PC-9 (cell line): ENCODE measurements around the gene TAPBPL. TPM values are rescaled to one million over a fixed set of nuclear protein-coding genes. Genes with fewer than 3 reads are reported as not detected.

Experiments used
- BruUV-seq: library from RNA; stranded (reverse); fragments of 400-500 nt; replicated peaks from 2 replicates; lab custom pipeline; 2021; lab: Mats Ljungman, UMichigan
- CTCF ChIA-PET: fragments of 300-600 bp; sonication (Branson Sonifier 250); formaldehyde crosslinking; loops from one replicate; lab custom pipeline; 2022; ENCODE audit warnings: antibody characterized with exemption; lab: Charles Lee
- POLR2A ChIA-PET: fragments of 300-600 bp; sonication (Branson Sonifier 250); formaldehyde crosslinking; loops from one replicate; lab custom pipeline; 2022; ENCODE audit warnings: antibody characterized with exemption; ENCODE audit not compliant: unreplicated experiment; lab: Charles Lee
- DNase-seq, 2 experiments: peaks; one replicate each; pipeline versions ENCODE4 v3.0.0 to v3.0.0-alpha.2; 2015 to 2022; ENCODE audit warnings: mixed read lengths in 1 of 2
- H2AFZ ChIP-seq: fragments of 200-600 bp; sonication (generic); 2 replicates; pipeline ENCODE4 v1.8.1; 2017; ENCODE audit warnings: antibody characterized with exemption
- H3F3A ChIP-seq: fragments of 200-600 bp; sonication (generic); 2 replicates; pipeline ENCODE4 v1.8.1; 2017; ENCODE audit warnings: antibody characterized with exemption, mild to moderate bottlenecking, low read depth; ENCODE audit not compliant: insufficient read depth
- H3K27ac ChIP-seq: fragments of 200-600 bp; sonication (generic); 2 replicates; pipeline ENCODE4 v1.6.1; 2016; ENCODE audit warnings: mixed run types
- H3K27me3 ChIP-seq: fragments of 200-600 bp; sonication (generic); 2 replicates; pipeline ENCODE4 v1.6.1; 2016; ENCODE audit warnings: low read depth, mixed run types; ENCODE audit not compliant: insufficient read depth
- H3K36me3 ChIP-seq: fragments of 200-600 bp; sonication (generic); 2 replicates; pipeline ENCODE4 v1.6.1; 2016; ENCODE audit warnings: low read depth, mixed run types
- H3K4me1 ChIP-seq: fragments of 200-600 bp; sonication (generic); replicated peaks from 2 replicates; pipeline ENCODE4 v1.6.1; 2016; ENCODE audit warnings: mixed run types; ENCODE audit not compliant: insufficient read depth
- H3K4me2 ChIP-seq: fragments of 200-600 bp; sonication (generic); 2 replicates; pipeline ENCODE4 v1.6.1; 2017; ENCODE audit warnings: mixed run types
- H3K4me3 ChIP-seq: fragments of 200-600 bp; sonication (generic); 2 replicates; pipeline ENCODE4 v1.6.1; 2016; ENCODE audit warnings: mixed run types
- H3K79me2 ChIP-seq: fragments of 200-600 bp; sonication (generic); 2 replicates; pipeline ENCODE4 v1.6.1; 2017; ENCODE audit warnings: low read depth, mixed run types
- H3K9me2 ChIP-seq: fragments of 200-600 bp; sonication (generic); 2 replicates; pipeline ENCODE4 v1.8.1; 2017; ENCODE audit warnings: mild to moderate bottlenecking; ENCODE audit not compliant: insufficient read depth
- H3K9me3 ChIP-seq: fragments of 200-600 bp; sonication (generic); 2 replicates; pipeline ENCODE4 v1.8.1; 2016; ENCODE audit warnings: low read depth; ENCODE audit not compliant: insufficient read depth
- H4K20me1 ChIP-seq: fragments of 200-600 bp; sonication (generic); 2 replicates; pipeline ENCODE4 v1.8.1; 2017; ENCODE audit not compliant: insufficient read depth
- CTCF ChIP-seq: fragments of 200-600 bp; sonication (generic); conservative IDR thresholded peaks from 2 replicates; pipeline ENCODE4 v1.6.1; 2017; ENCODE audit warnings: mixed run types, antibody characterized with exemption, mild to moderate bottlenecking, moderate library complexity
- EZH2 ChIP-seq: fragments of 200-600 bp; sonication (generic); IDR thresholded peaks from 2 replicates; pipeline ENCODE4 v1.8.0; 2017; ENCODE audit warnings: antibody characterized with exemption, low read depth
- intact Hi-C: fragments of 100-400 bp; cut with micrococcal nuclease; formaldehyde crosslinking; loops from one replicate; pipeline ENCODE4 v1.10.0; 2022; ENCODE audit not compliant: unreplicated experiment
- total RNA-seq: library from RNA; stranded (reverse); gene quantifications from 2 replicates; pipeline ENCODE4 v1.2.3, GENCODE V29; 2021

The TAPBPL gene
- total RNA-seq, 1 experiment from 2014 or later, result 26.0 TPM

DNA sequence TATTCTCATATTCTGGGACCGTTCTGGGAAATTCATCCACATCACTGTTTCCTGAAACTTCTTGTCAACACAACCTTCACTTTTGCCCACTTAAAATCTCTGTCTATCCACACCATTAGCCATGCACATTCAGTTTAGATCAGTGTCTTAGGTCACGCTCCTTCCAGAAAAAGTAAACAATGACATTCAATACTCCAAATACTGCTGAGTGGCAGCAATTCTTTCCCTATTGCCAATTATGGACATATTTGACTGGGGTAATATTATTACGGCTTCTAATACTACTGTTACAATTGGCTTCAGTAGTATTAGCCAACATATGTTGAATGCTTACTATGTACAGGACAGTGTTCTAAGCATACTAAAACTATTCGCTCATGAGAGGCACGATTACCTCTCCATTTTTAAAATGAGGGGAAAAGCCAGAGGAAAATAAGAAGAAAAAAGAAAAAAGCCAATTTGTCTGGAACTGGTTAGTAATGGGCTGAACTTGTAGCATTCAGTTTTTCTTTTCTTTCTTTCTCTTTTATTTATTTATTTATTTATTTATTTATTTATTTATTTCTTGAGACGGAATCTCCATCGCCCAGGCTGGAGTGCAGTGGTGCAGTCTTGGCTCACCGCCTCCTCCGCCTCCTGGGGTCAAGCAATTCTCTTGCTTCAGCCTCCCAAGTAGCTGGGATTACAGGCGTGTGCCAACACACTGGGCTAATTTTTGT, 44.4 kb upstream of the TAPBPL start:
- Histone ChIP-seq H3K4me1 (no peaks in the 10 kb centered on the region), H3K27me3 (no peaks in the 10 kb centered on the region), H2AFZ (no peak overlapping the region), H3K27ac (no peak overlapping the region), H3K9me2 (no peaks in the 10 kb centered on the region), H3K36me3 (0 out of 2 replicates have a peak, but pooled peaks cover 4% of the 10 kb centered on the region), H3K4me2 (no peak overlapping the region), H3F3A (peaks cover 12% of the 10 kb centered on the region; the same call in 1 of the 2 replicates), H3K4me3 (no peak overlapping the region), H3K79me2 (no peaks in the 10 kb centered on the region), H4K20me1 (no peaks in the 10 kb centered on the region), H3K9me3 (peaks cover 9% of the 10 kb centered on the region; the same call in 1 of the 2 replicates)
- ChIA-PET POLR2A (no interaction called here), CTCF (no interaction called here)
- DNase-seq, result no peak
- BruUV-seq, result no TSS peak
- intact Hi-C loops, result no loop called here
- TF ChIP-seq EZH2, result no peak
- no peak for TF ChIP-seq CTCF

DNA sequence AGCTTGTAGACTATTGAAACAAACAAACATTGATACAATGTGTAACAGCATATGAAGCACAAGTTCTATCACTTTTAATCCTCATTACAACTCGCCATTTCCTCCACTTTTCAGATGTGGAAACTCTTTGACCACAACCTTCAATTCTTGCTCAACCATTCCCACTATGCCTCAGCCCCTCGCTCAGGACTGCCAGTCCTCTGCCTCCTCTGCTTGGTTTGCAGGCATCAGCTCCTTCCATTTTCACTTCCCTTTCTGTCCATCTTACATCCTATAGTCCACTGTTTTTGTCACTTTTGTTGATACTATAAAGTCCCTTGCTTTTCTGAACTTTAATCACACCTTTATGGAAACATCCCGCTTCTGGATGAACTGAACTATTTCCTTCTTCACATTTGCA, 35.2 kb upstream of the TAPBPL start:
- POLR2A ChIA-PET, result no interaction called here
- TF ChIP-seq CTCF (no peak), EZH2 (no peak)
- Histone ChIP-seq H3K36me3 (no peaks in the 10 kb centered on the region), H3K27ac (no peak overlapping the region), H3K27me3 (no peaks in the 10 kb centered on the region), H3K9me3 (no peaks in the 10 kb centered on the region), H3K79me2 (no peaks in the 10 kb centered on the region), H2AFZ (no peak overlapping the region), H4K20me1 (no peaks in the 10 kb centered on the region), H3K4me2 (no peak overlapping the region), H3K4me3 (no peak overlapping the region), H3K9me2 (peaks cover 6% of the 10 kb centered on the region; the same call in 1 of the 2 replicates), H3K4me1 (no peaks in the 10 kb centered on the region), H3F3A (0 out of 2 replicates have a peak, but pooled peaks cover 2% of the 10 kb centered on the region)
- no peak for DNase-seq
- BruUV-seq, result no TSS peak
- intact Hi-C loops, result no loop called here
- CTCF ChIA-PET, result no interaction called here

GRCh38 chr12:6418796-6419195, 33.0 kb upstream of the TAPBPL start:
- Histone ChIP-seq H3K27ac (no peak overlapping the region), H3K36me3 (no peaks in the 10 kb centered on the region), H3K9me3 (no peaks in the 10 kb centered on the region), H3K79me2 (no peaks in the 10 kb centered on the region), H3K4me1 (0 out of 2 replicates have a peak, but pooled peaks cover 2% of the 10 kb centered on the region), H3K27me3 (no peaks in the 10 kb centered on the region), H4K20me1 (no peaks in the 10 kb centered on the region), H3K9me2 (peaks cover 6% of the 10 kb centered on the region; the same call in 1 of the 2 replicates), H3K4me2 (no peak overlapping the region), H2AFZ (no peak overlapping the region), H3F3A (0 out of 2 replicates have a peak, but pooled peaks cover 2% of the 10 kb centered on the region), H3K4me3 (no peak overlapping the region)
- intact Hi-C loops, result no loop called here
- no TSS peak for BruUV-seq
- ChIA-PET POLR2A (no interaction called here), CTCF (interaction anchor here (0.6 to 0.8 kb wide), 2 partner anchors 27 to 46 kb away, joined by 3 to 4 read pairs; no protein-coding TSS in a partner anchor)
- no peak for DNase-seq
- TF ChIP-seq CTCF, result no peak
- no peak for TF ChIP-seq EZH2
